GM23338 (cell line): Measurements from ENCODE around the gene NDOR1.

Experiments
- CTCF ChIP-seq, 2 experiments: fragments of 200-600 bp in 1 of 2; sonication (generic) in 1 of 2; conservative IDR thresholded peaks; 2 replicates each; pipeline versions ENCODE4 v1.5.1 to v1.6.1; 2016 to 2017; ENCODE audit warnings: antibody characterized with exemption in 2 of 2, low read depth in 2 of 2, mild to moderate bottlenecking in 2 of 2, moderate library complexity in 1 of 2
- EZH2 ChIP-seq: fragments of 200-600 bp; sonication (generic); IDR thresholded peaks from one replicate; pipeline ENCODE4 v1.8.0; 2017; ENCODE audit warnings: antibody characterized with exemption, mild to moderate bottlenecking, low read depth; ENCODE audit not compliant: unreplicated experiment
- EZH2phosphoT487 ChIP-seq: fragments of 200-600 bp; sonication (generic); IDR thresholded peaks from one replicate; pipeline ENCODE4 v1.8.1; 2018; ENCODE audit warnings: antibody characterized with exemption; ENCODE audit not compliant: unreplicated experiment
- JUNB ChIP-seq: IDR thresholded peaks from one replicate; pipeline ENCODE4 v1.6.1; 2016; ENCODE audit warnings: antibody characterized with exemption; ENCODE audit not compliant: unreplicated experiment
- POLR2AphosphoS5 ChIP-seq: IDR thresholded peaks from 2 replicates; pipeline ENCODE4 v1.6.1; 2016; ENCODE audit warnings: antibody characterized with exemption, low read depth
- REST ChIP-seq: IDR thresholded peaks from one replicate; pipeline ENCODE4 v1.6.1; 2018; ENCODE audit warnings: antibody characterized with exemption; ENCODE audit not compliant: unreplicated experiment
- STAT1 ChIP-seq: IDR thresholded peaks from one replicate; pipeline ENCODE4 v1.6.1; 2016; ENCODE audit warnings: antibody characterized with exemption; ENCODE audit not compliant: unreplicated experiment
- ZNF331 ChIP-seq: fragments of 250-450 bp; sonication (Bioruptor Pico); IDR thresholded peaks from 2 replicates; pipeline ENCODE4 v1.5.0; 2020; ENCODE audit warnings: low read depth, mild to moderate bottlenecking, moderate library complexity

- no peak for TF ChIP-seq CTCF (conservative IDR thresholded peaks at IDR 0.05; ENCODE audit: low read depth in 2 of 2)
- no peak for TF ChIP-seq EZH2phosphoT487
- no peak for TF ChIP-seq POLR2AphosphoS5
- no peak for TF ChIP-seq REST
- TF ChIP-seq EZH2 = no peak
- TF ChIP-seq JUNB = no peak
- TF ChIP-seq STAT1 = no peak
- TF ChIP-seq ZNF331 = no peak
Measured at GRCh38 chr9:137215196-137215986, 9.9 kb downstream of the NDOR1 start.
